CD4-positive, alpha-beta T cell treated with Interleukin-21 for 1 hour (primary cell): Measurements from ENCODE around the gene NUDT13.

Source experiments
- DNase-seq: peaks from one replicate; pipeline ENCODE4 v3.0.0-alpha.2; 2020

Gene NUDT13

GRCh38 chr10:73167458-73167782, 57.2 kb downstream of the NUDT13 start:
- peak; percentile 49 for DNase-seq

GRCh38 chr10:73167783-73168464, 57.7 kb downstream of the NUDT13 start, which contains the start of the genes ECD and FAM149B1:
ECD (minus strand) TSS chr10:73168008; CDS start chr10:73163937, 4,071 bp downstream.
FAM149B1 (plus strand) TSS chr10:73168119; CDS start chr10:73168340, 221 bp downstream.
- DNase-seq, result peak; percentile 94

GRCh38 chr10:73168465-73168803, 58.2 kb downstream of the NUDT13 start:
- DNase-seq, result no peak

- no peak for DNase-seq
Observed at GRCh38 chr10:73169320-73169719, 59.1 kb downstream of the NUDT13 start.

GRCh38 chr10:73172867-73173266, 62.6 kb downstream of the NUDT13 start:
- no peak for DNase-seq

GRCh38 chr10:73174148-73174925, 64.1 kb downstream of the NUDT13 start:
- no peak for DNase-seq
